ENCODE measurements around the gene FBXO2.

DNA sequence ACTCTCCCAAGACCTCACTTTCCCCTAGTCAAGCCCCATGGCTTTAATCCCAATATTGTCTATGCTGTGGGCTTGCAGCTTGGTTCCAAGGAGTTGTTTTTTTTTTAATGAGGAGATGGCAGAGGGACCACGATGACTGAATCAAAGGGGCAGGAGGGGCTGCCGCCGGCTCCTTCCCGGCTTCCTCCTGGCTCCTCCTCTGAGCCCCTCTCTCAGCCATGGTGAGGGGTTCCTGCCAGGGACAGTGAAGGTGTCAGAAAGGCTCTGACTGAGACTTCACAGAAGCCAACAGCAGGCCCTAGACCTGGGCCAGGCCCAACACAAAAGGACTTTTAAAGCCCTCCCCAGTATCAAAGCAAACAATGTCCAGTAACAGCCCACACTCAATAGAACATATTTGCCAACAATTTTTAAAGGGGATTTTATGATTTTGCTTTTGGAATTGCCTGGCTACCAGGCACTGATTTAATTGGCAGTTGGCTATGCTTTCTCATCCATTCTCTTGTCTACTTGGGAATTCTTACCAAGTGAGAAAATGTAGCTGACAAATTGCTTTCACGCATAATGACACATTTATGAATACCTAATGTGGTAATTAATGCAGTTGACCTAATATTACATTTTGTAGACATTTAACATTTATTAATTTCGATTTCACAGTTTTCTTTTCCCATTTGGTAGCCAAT lies 54.2 kb downstream of the FBXO2 start:
- TF ChIP-seq RAD21 (IDR thresholded peaks at IDR 0.05; ENCODE audit: low read depth) (no peak), POLR2A (IDR thresholded peaks at IDR 0.05; ENCODE audit: borderline replicate concordance, extremely low read depth, insufficient read depth, insufficient read length) (no peak), CTCF (IDR thresholded peaks at IDR 0.05 in 2 of 3, conservative IDR thresholded peaks at IDR 0.05 in 1 of 3; ENCODE audit: borderline replicate concordance in 1 of 3, insufficient read depth in 1 of 3, low read depth in 2 of 3, low read length in 2 of 3) (no peak), CEBPB (IDR thresholded peaks at IDR 0.05; ENCODE audit: low read depth) (no peak), POLR2AphosphoS5 (IDR thresholded peaks at IDR 0.05; ENCODE audit: low read depth, low read length) (no peak), EZH2 (IDR thresholded peaks at IDR 0.05) (no peak), SP1 (IDR thresholded peaks at IDR 0.05; ENCODE audit: low read depth) (no peak), ZBTB33 (IDR thresholded peaks at IDR 0.05; ENCODE audit: extremely low read depth, insufficient replicate concordance, low read length) (no peak), TCF7L2 (IDR thresholded peaks at IDR 0.05; ENCODE audit: borderline replicate concordance, extremely low read depth, insufficient read depth, insufficient read length) (no peak)
- TF ChIP-seq, protein P1, sequence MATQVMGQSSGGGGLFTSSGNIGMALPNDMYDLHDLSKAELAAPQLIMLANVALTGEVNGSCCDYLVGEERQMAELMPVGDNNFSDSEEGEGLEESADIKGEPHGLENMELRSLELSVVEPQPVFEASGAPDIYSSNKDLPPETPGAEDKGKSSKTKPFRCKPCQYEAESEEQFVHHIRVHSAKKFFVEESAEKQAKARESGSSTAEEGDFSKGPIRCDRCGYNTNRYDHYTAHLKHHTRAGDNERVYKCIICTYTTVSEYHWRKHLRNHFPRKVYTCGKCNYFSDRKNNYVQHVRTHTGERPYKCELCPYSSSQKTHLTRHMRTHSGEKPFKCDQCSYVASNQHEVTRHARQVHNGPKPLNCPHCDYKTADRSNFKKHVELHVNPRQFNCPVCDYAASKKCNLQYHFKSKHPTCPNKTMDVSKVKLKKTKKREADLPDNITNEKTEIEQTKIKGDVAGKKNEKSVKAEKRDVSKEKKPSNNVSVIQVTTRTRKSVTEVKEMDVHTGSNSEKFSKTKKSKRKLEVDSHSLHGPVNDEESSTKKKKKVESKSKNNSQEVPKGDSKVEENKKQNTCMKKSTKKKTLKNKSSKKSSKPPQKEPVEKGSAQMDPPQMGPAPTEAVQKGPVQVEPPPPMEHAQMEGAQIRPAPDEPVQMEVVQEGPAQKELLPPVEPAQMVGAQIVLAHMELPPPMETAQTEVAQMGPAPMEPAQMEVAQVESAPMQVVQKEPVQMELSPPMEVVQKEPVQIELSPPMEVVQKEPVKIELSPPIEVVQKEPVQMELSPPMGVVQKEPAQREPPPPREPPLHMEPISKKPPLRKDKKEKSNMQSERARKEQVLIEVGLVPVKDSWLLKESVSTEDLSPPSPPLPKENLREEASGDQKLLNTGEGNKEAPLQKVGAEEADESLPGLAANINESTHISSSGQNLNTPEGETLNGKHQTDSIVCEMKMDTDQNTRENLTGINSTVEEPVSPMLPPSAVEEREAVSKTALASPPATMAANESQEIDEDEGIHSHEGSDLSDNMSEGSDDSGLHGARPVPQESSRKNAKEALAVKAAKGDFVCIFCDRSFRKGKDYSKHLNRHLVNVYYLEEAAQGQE (IDR thresholded peaks at IDR 0.05; ENCODE audit: low read depth), result no peak
- TF ChIP-seq, protein P2, sequence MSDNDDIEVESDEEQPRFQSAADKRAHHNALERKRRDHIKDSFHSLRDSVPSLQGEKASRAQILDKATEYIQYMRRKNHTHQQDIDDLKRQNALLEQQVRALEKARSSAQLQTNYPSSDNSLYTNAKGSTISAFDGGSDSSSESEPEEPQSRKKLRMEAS (IDR thresholded peaks at IDR 0.05), result no peak
